Limb (tissue), 2 donors: ENCODE measurements around the gene CDK11A.

Source experiments
- DNase-seq, 2 donors: peaks; one replicate each; pipeline ENCODE4 v3.0.0-alpha.2; 2016; ENCODE audit errors: extremely low spot score in 2 of 2

The CDK11A gene

DNA sequence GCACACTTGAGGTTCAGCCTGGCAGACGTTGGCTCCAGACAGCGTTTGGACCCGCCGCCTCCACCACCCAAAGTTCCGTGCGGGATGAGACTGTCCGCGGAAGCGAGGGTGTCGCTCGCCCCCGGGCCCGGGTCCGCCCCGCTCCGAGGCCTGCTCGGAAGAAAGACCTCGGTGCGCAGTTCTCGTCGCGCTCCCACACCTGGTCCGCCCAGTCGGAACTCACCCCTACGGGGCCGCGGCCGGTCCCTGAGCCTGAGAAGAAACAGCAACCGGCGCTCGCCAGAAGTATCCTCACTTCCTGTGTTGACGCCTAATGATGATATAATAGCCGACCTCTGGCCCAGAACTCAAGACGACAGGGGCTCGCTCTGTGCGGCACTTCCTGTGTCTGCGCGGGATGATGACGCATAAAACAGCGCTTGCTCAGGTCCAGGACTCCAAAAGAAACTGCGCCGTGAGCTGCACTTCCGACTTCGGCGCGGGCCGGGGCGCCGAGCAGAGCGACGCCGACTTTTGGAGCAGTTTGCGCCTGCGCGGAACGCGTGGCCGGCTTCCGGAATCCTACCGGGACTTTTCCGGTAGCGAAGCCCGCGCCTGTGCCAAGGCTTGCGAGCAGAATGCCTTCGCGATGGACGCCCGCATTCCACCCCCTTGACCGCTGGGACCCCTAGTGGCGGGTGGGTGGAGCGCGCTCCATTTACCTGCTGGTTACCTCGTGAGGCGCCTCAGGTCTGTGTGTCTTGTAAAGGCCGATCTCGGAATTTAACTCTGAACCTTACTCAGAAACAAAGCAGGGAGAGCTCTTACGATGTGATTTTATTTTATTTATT lies at the start of gene CDK11A:
CDK11A (minus strand) TSS at position 323 of the 830 bp plus-strand sequence. CDS start 1,539 bp downstream, outside the sequence.
- peak; percentile 97 to 99 for DNase-seq

- no peak for DNase-seq
Measured at GRCh38 chr1:1773874-1774273, 49.7 kb upstream of the CDK11A start.

DNA sequence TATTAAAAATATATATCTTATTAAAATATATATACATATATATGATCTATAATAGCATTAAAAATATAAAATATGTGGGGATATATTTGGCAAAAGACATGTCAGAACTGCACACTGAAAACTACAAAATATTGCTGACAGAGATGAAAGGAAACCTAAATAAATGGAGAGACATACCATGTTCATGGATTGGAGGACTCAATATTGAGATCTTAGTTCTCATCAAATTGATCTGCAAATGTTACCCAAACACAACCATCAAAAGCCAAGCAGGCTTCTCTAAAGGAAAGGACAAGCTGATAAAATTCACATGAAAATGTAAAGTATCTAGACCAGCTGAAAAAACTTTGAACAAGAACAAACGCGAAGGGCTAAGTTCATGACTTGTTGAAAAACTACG lies 46.9 kb upstream of the CDK11A start:
- DNase-seq, result no peak

DNA sequence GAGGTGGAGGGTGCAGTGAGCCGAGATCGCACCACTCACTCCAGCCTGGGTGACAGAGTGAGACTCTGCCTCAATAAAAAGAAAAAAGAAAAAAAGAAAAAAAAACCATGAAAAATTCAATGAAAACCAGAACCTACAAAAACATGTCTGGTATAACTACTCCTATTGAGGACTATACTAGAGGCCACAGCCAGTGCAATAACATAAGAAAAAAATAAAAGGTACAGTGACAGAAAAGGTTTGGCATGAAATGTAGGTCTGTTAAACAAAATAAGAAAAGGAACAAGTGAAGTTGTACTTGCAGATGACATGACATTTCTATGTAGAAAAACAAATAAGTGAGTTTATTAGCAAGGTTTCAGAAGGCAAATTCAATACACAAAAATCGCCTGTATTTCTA lies 45.9 kb upstream of the CDK11A start:
- DNase-seq, result no peak

DNA sequence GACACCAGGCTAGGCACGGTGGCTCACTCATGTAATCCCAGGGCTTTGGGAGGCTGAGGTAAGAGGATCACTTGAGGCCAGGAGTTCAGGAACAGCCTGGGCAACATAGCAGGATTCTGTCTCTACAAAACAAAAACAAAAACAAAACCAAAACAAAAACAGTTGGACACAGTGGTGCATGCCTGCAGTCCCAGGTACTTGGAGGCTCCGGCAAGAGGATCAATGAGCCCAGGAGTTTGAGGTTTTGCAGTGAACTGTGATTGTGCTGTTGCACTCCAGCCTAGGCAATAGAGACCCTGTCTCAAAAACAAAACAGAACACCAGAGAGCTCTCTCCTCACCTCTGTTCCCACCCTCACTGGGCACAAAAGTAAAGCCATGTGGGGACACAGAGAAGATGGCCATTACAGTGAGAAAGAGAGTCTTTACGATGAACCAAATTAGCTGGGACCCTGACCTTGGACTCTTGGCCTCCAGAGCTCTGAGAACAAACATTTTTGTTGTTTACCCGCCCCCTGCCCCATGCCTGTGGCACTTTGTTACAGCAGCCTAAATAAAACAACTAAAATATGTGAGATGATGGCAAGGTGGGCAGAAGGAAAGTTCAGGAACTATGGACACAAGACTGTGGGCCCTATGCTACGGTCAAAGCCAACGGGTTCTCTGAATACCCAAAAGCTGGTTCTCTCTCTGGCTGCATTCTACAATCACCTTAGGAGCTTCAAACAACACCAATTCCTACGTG lies 44.3 kb upstream of the CDK11A start:
- DNase-seq, result no peak

DNA sequence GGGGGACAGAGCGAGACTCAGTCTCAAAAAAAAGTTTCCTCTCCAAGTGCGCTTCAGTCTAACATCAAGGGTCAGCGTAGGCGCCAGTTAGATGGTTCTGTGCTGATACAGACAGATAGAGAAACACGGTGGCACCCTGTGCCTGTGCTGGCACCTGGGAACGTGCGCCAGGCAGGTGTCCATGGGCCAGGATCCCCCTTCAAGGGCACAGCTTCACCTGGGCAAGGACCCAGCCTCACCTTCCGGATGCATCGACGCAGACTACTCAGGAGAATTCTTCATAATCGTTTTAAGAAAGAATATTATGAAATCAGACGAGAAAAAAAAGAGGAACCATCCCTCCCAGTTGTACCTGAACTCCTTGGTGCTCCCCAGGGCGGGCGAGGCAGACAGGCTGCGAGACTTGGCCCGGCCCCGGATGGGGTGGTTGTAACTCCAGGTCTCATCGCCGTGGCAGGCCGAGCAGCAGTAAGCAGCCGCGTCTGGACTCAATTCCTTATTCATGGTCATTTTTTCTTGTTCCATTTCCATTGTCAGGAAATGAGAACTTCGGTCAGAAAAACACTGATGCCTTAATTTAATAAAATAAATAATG lies 40.8 kb upstream of the CDK11A start:
- DNase-seq, result no peak

DNA sequence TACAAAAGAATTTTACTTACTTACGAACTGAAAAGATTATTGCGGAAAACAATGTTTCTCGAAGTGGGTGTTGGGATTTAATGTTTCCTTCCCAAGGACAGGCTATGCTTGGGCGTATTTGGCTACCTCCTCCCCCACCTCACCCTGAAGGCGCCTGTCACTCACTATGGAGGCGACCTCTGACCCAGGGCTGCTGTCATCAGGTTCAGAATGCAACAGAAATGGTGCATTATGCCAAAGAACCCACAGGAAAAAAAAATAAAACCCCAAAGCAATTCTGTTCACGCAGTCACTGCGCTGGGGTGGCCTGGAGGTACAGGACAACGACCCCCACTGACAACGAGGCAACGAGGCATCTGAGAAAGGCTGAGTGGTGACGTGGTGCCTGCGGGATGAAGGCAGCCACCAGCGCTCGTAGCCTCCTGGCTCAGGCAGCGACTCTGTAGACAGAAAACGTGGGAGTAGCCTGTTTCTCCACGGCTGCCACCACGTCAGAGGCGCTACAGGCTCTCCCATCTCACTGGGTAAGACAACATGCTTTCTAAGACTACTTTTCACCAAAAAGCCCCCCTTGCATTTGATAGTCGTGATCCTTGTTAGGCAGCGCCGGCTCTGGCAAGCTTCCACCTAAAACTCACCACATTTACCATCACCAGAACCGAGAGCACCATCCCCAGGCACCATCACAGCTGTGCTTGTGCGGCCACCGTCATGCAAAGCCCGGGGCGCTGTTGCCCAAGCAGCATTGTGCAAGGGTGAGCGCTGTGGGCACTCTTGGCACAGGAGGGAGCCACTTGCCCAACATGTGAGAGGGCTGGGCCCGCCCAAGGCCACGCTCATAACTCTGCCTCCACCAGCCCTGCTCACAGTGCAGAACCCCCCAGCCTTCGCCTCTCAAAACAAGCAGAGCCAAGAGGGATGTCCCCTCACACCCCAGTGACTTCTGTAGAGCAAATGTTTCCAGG lies 39.8 kb upstream of the CDK11A start:
- DNase-seq, result no peak

- no peak for DNase-seq
Measured at GRCh38 chr1:1761504-1762376, 37.6 kb upstream of the CDK11A start.

GRCh38 chr1:1760715-1761114 lies 36.6 kb upstream of the CDK11A start:
- no peak for DNase-seq

DNA sequence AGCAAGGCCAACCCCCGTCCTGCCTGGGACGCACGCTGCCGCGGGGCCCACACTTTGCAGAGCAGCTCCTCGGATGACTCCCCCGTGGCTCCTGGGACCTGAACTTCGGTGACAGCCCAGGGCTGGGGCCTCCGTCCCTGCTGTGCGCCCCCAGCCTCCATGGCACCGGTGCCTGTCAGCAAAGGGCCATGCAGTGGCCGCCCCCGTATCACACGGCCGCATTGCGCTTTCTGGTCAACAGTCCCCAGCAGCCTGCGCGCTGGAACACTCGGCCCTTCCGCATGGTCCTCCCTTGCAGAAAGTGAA lies 36.1 kb upstream of the CDK11A start:
- DNase-seq, result no peak

DNA sequence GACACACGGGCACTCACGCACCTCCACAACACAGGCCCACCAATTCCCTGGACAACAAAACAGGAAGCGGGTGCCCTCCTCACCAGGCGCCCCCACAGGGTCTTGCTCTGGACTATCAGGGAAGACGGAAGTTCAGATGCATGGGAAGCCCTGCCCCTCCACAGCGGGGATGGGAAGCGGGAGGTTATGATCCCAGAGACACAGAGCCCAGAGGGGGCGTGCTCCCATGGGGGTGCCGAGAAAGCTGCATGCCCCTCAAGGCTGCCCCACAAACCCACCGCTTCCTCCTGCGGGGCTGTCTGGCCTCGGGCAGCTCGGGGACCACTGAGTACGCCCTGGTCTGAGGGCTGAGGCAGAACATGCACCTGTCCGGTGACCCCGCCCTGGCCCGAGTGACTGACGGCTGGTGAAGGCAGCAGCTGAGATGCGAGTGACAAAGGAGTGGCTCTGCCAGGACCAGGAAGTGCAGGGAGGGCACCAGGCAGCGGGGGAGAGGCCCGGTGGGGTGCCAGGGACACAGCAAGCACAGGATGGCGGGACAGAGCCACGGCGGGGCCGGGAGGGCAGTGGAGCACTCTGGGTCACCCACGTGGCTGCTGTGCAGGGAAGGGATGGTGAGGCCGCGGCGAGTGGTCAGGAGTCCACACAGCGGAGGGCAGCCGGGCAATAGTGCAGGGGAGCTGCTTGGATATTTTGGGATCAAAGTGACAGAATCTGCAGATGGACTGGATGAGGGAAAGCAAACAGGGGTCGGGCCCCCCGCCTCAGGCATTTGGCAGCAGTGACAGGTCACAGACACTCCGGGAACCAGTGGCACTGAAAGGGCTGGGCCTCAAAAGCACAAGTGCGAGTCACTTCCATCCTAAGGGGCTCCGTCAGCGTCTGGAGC lies 35.5 kb upstream of the CDK11A start:
- no peak for DNase-seq

DNA sequence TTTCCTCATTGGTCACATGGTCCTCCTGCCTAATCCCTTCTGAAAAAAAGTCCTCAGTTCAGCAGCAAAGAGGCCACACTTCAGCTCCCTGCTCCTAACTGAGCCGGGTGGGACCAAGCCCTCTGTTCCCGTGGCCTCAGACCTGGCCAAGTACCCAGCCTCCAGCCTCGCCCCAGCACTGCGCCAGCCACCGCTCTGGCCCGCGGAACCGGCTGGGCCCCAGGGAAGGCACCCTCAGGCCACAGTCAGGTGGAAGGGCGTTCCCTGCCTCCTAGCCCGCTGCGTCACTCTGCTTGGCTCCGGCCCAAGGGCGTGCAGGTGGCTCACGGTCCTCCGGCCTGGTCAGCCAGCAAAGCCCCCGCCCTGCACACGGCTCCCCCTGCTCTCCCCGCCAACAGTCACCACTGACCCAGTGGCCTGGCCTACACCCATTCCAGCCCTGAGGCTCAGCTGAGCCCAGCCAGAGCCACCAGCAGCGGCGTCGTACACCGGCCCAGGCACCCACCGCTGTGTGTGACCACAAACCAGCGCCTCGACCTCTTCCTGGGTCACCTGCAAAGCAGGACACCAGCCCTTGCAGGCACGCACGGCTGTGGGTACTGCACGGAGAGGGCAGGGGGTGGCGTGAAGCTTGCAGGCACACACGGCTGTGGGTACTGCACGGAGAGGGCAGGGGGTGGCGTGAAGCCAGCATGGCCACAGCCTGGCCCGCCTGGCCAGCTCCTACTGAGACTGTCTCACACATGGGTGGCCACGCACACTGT lies 34.7 kb upstream of the CDK11A start:
- DNase-seq, result no peak

GRCh38 chr1:1758059-1758621 lies 34.0 kb upstream of the CDK11A start:
- no peak for DNase-seq

- no peak for DNase-seq
Measured at GRCh38 chr1:1757422-1758058, 33.4 kb upstream of the CDK11A start.

GRCh38 chr1:1756661-1757421 lies 32.7 kb upstream of the CDK11A start:
- DNase-seq, result no peak

GRCh38 chr1:1755852-1756251 lies 31.7 kb upstream of the CDK11A start:
- DNase-seq, result no peak

DNA sequence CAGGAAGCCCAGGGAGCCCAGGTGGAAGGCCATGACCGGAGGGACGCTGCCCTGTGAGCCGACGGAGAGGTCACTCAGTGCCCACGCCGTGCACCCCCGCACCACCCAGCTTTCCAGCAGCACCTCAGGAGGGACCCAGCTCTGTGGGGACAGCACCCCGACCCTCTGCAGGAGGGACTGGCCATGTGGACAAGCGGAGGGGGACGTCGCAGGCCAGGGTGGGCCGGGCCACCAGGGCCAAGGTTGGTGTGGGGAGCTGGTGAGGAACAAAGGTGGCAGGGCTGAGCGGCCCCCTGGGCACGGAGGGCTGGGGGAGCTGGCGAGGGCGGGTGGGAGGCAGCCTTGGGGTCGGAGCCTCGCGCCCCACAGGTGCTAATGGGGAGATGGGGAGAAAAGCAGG lies 31.3 kb upstream of the CDK11A start:
- no peak for DNase-seq
